ENCODE results near the gene SPAG6.

SPAG6 gene

GRCh38 chr10:22427101-22427500, 81.8 kb downstream of the SPAG6 start:
- DNase-seq (ENCODE audit: low read depth) = no peak
- H3K4me3 ChIP-seq (ENCODE audit: low read depth, low read length) = no peak overlapping the region
- TF ChIP-seq MAX (IDR thresholded peaks at IDR 0.05; ENCODE audit: low read depth, low read length) = no peak

GRCh38 chr10:22427890-22428571, 82.7 kb downstream of the SPAG6 start:
- no peak for TF ChIP-seq POLR2A (IDR thresholded peaks at IDR 0.05; ENCODE audit: extremely low read depth, insufficient read length)
- no peak for TF ChIP-seq MAX (IDR thresholded peaks at IDR 0.05; ENCODE audit: low read depth, low read length)
- TF ChIP-seq MYC (IDR thresholded peaks at IDR 0.05; ENCODE audit: low read depth, low read length) = no peak
- TF ChIP-seq CTCF (IDR thresholded peaks at IDR 0.05; ENCODE audit: low read depth, low read length) = no peak
- DNase-seq (ENCODE audit: low read depth) = no peak
- no peak overlapping the region for H3K4me3 ChIP-seq (ENCODE audit: low read depth, low read length)

- no peak for DNase-seq (ENCODE audit: low read depth)
- H3K4me3 ChIP-seq (ENCODE audit: low read depth, low read length) = no peak overlapping the region
- TF ChIP-seq MYC (IDR thresholded peaks at IDR 0.05; ENCODE audit: low read depth, low read length) = no peak
- no peak for TF ChIP-seq MAX (IDR thresholded peaks at IDR 0.05; ENCODE audit: low read depth, low read length)
- TF ChIP-seq POLR2A (IDR thresholded peaks at IDR 0.05; ENCODE audit: extremely low read depth, insufficient read length) = no peak
- TF ChIP-seq CTCF (IDR thresholded peaks at IDR 0.05; ENCODE audit: low read depth, low read length) = no peak
Observed at GRCh38 chr10:22429146-22429545, 83.8 kb downstream of the SPAG6 start.

GRCh38 chr10:22429981-22430421, 84.7 kb downstream of the SPAG6 start:
- no peak for TF ChIP-seq POLR2A (IDR thresholded peaks at IDR 0.05; ENCODE audit: extremely low read depth, insufficient read length)
- no peak for TF ChIP-seq MAX (IDR thresholded peaks at IDR 0.05; ENCODE audit: low read depth, low read length)
- TF ChIP-seq CTCF (IDR thresholded peaks at IDR 0.05; ENCODE audit: low read depth, low read length) = no peak
- TF ChIP-seq MYC (IDR thresholded peaks at IDR 0.05; ENCODE audit: low read depth, low read length) = no peak
- no peak for DNase-seq (ENCODE audit: low read depth)
- H3K4me3 ChIP-seq (ENCODE audit: low read depth, low read length) = no peak overlapping the region

- TF ChIP-seq CTCF (IDR thresholded peaks at IDR 0.05; ENCODE audit: low read depth, low read length) = no peak
- no peak for TF ChIP-seq MYC (IDR thresholded peaks at IDR 0.05; ENCODE audit: low read depth, low read length)
- TF ChIP-seq MAX (IDR thresholded peaks at IDR 0.05; ENCODE audit: low read depth, low read length) = no peak
- no peak for TF ChIP-seq POLR2A (IDR thresholded peaks at IDR 0.05; ENCODE audit: extremely low read depth, insufficient read length)
- no peak overlapping the region for H3K4me3 ChIP-seq (ENCODE audit: low read depth, low read length)
- DNase-seq (ENCODE audit: low read depth) = peak; percentile 60
Observed at GRCh38 chr10:22433875-22434274, 88.6 kb downstream of the SPAG6 start.

- H3K4me3 ChIP-seq (ENCODE audit: low read depth, low read length) = no peak overlapping the region
- TF ChIP-seq MYC (IDR thresholded peaks at IDR 0.05; ENCODE audit: low read depth, low read length) = no peak
- TF ChIP-seq MAX (IDR thresholded peaks at IDR 0.05; ENCODE audit: low read depth, low read length) = no peak
- no peak for TF ChIP-seq CTCF (IDR thresholded peaks at IDR 0.05; ENCODE audit: low read depth, low read length)
- no peak for TF ChIP-seq POLR2A (IDR thresholded peaks at IDR 0.05; ENCODE audit: extremely low read depth, insufficient read length)
- DNase-seq (ENCODE audit: low read depth) = peak; percentile 22
Observed at GRCh38 chr10:22434521-22434920, 89.2 kb downstream of the SPAG6 start.
